ENCODE results near the gene FOXN3.

DNA sequence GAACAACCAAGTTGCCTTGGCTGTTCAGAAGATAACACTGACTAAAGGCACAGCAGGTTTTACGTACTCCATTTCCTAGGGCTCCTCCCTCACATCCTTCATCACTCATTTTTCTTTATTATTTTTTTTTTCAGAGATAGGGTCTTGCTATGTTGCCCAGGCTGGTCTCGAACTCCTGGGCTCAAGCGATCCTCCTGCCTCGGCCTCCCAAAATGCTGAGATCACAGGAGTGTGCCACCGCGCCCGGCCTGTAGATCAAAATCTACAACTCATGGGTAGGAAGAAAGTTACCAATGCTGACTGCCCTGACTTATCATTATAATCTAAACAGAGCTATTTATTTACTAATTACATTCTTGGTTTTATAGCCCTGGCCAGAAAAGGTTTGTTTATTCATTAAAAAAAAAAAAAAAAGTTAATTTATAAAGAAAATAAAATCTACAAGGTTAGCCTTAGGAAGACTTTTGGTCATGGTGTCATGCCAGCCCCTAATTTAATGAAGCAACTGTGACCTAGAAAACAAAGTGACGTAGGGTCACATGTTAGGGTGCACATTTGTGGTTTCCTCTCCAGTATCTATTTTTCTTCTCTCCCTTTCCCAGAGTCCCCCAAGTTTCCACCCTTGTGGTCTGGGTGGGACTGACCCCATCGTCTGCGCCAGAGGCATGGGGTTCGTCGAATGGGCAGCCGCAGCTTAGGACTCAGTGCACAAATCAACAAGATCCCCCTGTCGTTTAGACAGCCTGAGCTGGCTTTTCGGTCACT, 19.0 kb upstream of the FOXN3 start:
- no peak for TF ChIP-seq CTCF (IDR thresholded peaks at IDR 0.05)
- TF ChIP-seq EP300 (IDR thresholded peaks at IDR 0.05; ENCODE audit: low read depth): no peak

All from transverse colon (tissue), 3 donors.